OCI-LY7 (cell line): ENCODE data around the gene SLC5A1.

Source experiments
- CTCF ChIP-seq: fragments of 200-600 bp; sonication (generic); conservative IDR thresholded peaks from 2 replicates; pipeline ENCODE4 v1.5.1; 2014; ENCODE audit warnings: mild to moderate bottlenecking, antibody characterized with exemption, low read length, moderate library complexity, mixed read lengths
- EZH2phosphoT487 ChIP-seq: fragments of 200-600 bp; sonication (generic); IDR thresholded peaks from 2 replicates; pipeline ENCODE4 v1.6.1; 2018; ENCODE audit warnings: low read depth, borderline replicate concordance, mild to moderate bottlenecking, mixed run types, antibody characterized with exemption, low read length, moderate library complexity, mixed read lengths

- TF ChIP-seq CTCF, result no peak
- no peak for TF ChIP-seq EZH2phosphoT487
Observed at GRCh38 chr22:32021716-32022115, 21.3 kb upstream of the SLC5A1 start.
